GM12891 (cell line): ENCODE measurements around the gene TPI1.

Experiments
- DNase-seq: peaks from one replicate; pipeline ENCODE4 v3.0.0; 2011; ENCODE audit warnings: low spot score; ENCODE audit not compliant: insufficient read length
- FAIRE-seq: peaks from 2 replicates; lab custom pipeline; 2011; peaks lifted over from hg19 to GRCh38; lab: Jason Lieb, UNC
- POLR2AphosphoS5 ChIP-seq: IDR thresholded peaks from 2 replicates; pipeline ENCODE4 v1.6.1; 2011; ENCODE audit warnings: low read depth, low read length, control low read depth
- SPI1 ChIP-seq: IDR thresholded peaks from 2 replicates; pipeline ENCODE4 v1.6.1; 2011; ENCODE audit warnings: low read depth, low read length, control low read depth

TPI1 gene

DNA sequence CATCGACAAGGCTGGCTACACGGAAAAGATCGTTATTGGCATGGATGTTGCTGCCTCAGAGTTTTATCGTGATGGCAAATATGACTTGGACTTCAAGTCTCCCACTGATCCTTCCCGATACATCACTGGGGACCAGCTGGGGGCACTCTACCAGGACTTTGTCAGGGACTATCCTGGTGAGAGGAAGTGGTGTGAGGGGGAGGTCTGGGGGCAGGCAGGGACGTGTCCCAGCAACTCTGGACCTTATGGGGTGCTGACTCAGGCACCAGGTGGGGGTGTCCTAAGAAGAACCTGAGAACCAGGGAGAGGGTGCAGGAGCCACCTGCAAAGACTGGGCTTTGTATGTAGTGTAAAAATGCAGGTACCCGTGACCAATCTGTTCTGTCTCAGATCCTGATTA lies 52.3 kb downstream of the TPI1 start:
- FAIRE-seq (peak; percentile 47), DNase-seq (no peak)
- TF ChIP-seq SPI1 = peak; percentile 34; the same call in 1 of the 2 replicates
- TF ChIP-seq POLR2AphosphoS5 = no peak
